Activated CD8-positive, alpha-beta T cell treated with anti-CD3 and anti-CD28 coated beads for 36 hours (primary cell): ENCODE measurements around the gene SMCHD1. TPM values are rescaled to one million over a fixed set of nuclear protein-coding genes. Genes with fewer than 3 reads are reported as not detected.

ENCODE experiments used
- ATAC-seq: fragments of 200-7000 bp; cut with Tn5 transposase; one replicate; pipeline ENCODE4 v1.10.0; 2021; ENCODE audit warnings: mild to moderate bottlenecking, moderate library complexity
- CTCF ChIA-PET: fragments of 350-600 bp; sonication (Branson Sonifier 250); formaldehyde crosslinking; loops from one replicate; lab custom pipeline; 2021; ENCODE audit warnings: antibody characterized with exemption; lab: Charles Lee
- POLR2A ChIA-PET: fragments of 350-600 bp; sonication (Branson Sonifier 250); formaldehyde crosslinking; loops from one replicate; lab custom pipeline; 2021; ENCODE audit warnings: antibody characterized with exemption; lab: Charles Lee
- DNase-seq: peaks from one replicate; pipeline ENCODE4 v3.0.0-alpha.2; 2020
- H3K27ac Mint-ChIP-seq: one replicate; pipeline ENCODE4 v1.8.0; 2021; ENCODE audit warnings: mild to moderate bottlenecking, mixed read lengths
- H3K27me3 Mint-ChIP-seq: one replicate; pipeline ENCODE4 v1.8.0; 2021; ENCODE audit warnings: mixed read lengths
- H3K36me3 Mint-ChIP-seq: one replicate; pipeline ENCODE4 v1.8.0; 2021; ENCODE audit warnings: low read depth, mixed read lengths
- H3K4me1 Mint-ChIP-seq: one replicate; pipeline ENCODE4 v1.8.0; 2021; ENCODE audit warnings: low read depth, mixed read lengths
- H3K4me3 Mint-ChIP-seq: one replicate; pipeline ENCODE4 v1.8.0; 2021; ENCODE audit warnings: mild to moderate bottlenecking, moderate library complexity, mixed read lengths
- H3K9me3 Mint-ChIP-seq: one replicate; pipeline ENCODE4 v1.8.0; 2021; ENCODE audit warnings: mixed read lengths
- CTCF ChIP-seq: fragments of 200-600 bp; IDR thresholded peaks from one replicate; pipeline ENCODE4 v1.8.0; 2022; ENCODE audit warnings: antibody characterized with exemption, mild to moderate bottlenecking
- intact Hi-C: fragments of 100-400 bp; cut with micrococcal nuclease; formaldehyde crosslinking; loops from one replicate; pipeline ENCODE4 v1.10.0; 2022
- total RNA-seq, 2 experiments: library from RNA; stranded (reverse); gene quantifications; one replicate each; pipeline ENCODE4 v1.2.3, GENCODE V29; 2021

Gene SMCHD1
- total RNA-seq, 2 experiments from 2014 or later, result 97.4 to 98.9 TPM

GRCh38 chr18:2774669-2775068, 119.1 kb downstream of the SMCHD1 start:
- Mint-ChIP-seq H3K36me3 (peaks cover 52% of the 10 kb centered on the region), H3K4me3 (no peak overlapping the region), H3K9me3 (no peaks in the 10 kb centered on the region), H3K27ac (no peak overlapping the region), H3K4me1 (peaks cover 5% of the 10 kb centered on the region), H3K27me3 (no peaks in the 10 kb centered on the region)
- CTCF ChIA-PET, result no interaction called here
- no peak for ATAC-seq
- POLR2A ChIA-PET, result no interaction called here
- no peak for TF ChIP-seq CTCF
- intact Hi-C loops, result no loop called here
- DNase-seq, result no peak

- intact Hi-C loops, result no loop called here
- H3K9me3 Mint-ChIP-seq, result no peaks in the 10 kb centered on the region
- H3K4me1 Mint-ChIP-seq, result no peaks in the 10 kb centered on the region
- ATAC-seq (no peak), DNase-seq (no peak)
- no peak for TF ChIP-seq CTCF
- ChIA-PET POLR2A (interaction anchor here (1.1 kb wide), 1 partner anchor 10 kb away, joined by 3 read pairs; no protein-coding TSS in a partner anchor), CTCF (no interaction called here)
- peaks cover 53% of the 10 kb centered on the region for H3K36me3 Mint-ChIP-seq
- H3K27me3 Mint-ChIP-seq, result no peaks in the 10 kb centered on the region
- H3K4me3 Mint-ChIP-seq, result no peak overlapping the region
- no peak overlapping the region for H3K27ac Mint-ChIP-seq
Measured at GRCh38 chr18:2776601-2777000, 121.1 kb downstream of the SMCHD1 start.

GRCh38 chr18:2777241-2777640, 121.7 kb downstream of the SMCHD1 start:
- ATAC-seq (no peak), DNase-seq (no peak)
- no peak overlapping the region for H3K27ac Mint-ChIP-seq
- no peaks in the 10 kb centered on the region for H3K27me3 Mint-ChIP-seq
- ChIA-PET CTCF (no interaction called here), POLR2A (interaction anchor here (1.1 kb wide), 1 partner anchor 9 kb away, joined by 3 read pairs; no protein-coding TSS in a partner anchor)
- no peaks in the 10 kb centered on the region for H3K9me3 Mint-ChIP-seq
- intact Hi-C loops, result no loop called here
- peaks cover 56% of the 10 kb centered on the region for H3K36me3 Mint-ChIP-seq
- H3K4me3 Mint-ChIP-seq, result no peak overlapping the region
- H3K4me1 Mint-ChIP-seq, result no peaks in the 10 kb centered on the region
- no peak for TF ChIP-seq CTCF

GRCh38 chr18:2780750-2781149, 125.2 kb downstream of the SMCHD1 start:
- Mint-ChIP-seq H3K27ac (no peak overlapping the region), H3K9me3 (no peaks in the 10 kb centered on the region), H3K4me1 (no peaks in the 10 kb centered on the region), H3K27me3 (no peaks in the 10 kb centered on the region), H3K36me3 (peaks cover 49% of the 10 kb centered on the region), H3K4me3 (no peak overlapping the region)
- POLR2A ChIA-PET, result no interaction called here
- TF ChIP-seq CTCF, result no peak
- ATAC-seq (no peak), DNase-seq (no peak)
- intact Hi-C loops, result no loop called here
- CTCF ChIA-PET, result interaction anchor here (1.0 to 1.8 kb wide), 2 partner anchors 11 to 348 kb away, joined by 4 to 5 read pairs; no protein-coding TSS in a partner anchor

- CTCF ChIA-PET, result interaction anchor here (1.1 kb wide), 1 partner anchor 76 kb away, joined by 3 read pairs; no protein-coding TSS in a partner anchor
- intact Hi-C loops, result no loop called here
- H3K9me3 Mint-ChIP-seq, result no peaks in the 10 kb centered on the region
- ATAC-seq (no peak), DNase-seq (no peak)
- H3K36me3 Mint-ChIP-seq, result peaks cover 42% of the 10 kb centered on the region
- POLR2A ChIA-PET, result interaction anchor here (0.9 to 1.7 kb wide), 4 partner anchors 11 to 16 kb away, joined by 3 to 4 read pairs (median 4); no protein-coding TSS in a partner anchor
- no peaks in the 10 kb centered on the region for H3K27me3 Mint-ChIP-seq
- H3K27ac Mint-ChIP-seq, result peak overlapping the region; percentile 47
- no peak for TF ChIP-seq CTCF
- H3K4me3 Mint-ChIP-seq, result no peak overlapping the region
- peaks cover 6% of the 10 kb centered on the region for H3K4me1 Mint-ChIP-seq
Measured at GRCh38 chr18:2787225-2787624, 131.7 kb downstream of the SMCHD1 start.
